Measurements from ENCODE around the gene LAMC2.

The LAMC2 gene

DNA sequence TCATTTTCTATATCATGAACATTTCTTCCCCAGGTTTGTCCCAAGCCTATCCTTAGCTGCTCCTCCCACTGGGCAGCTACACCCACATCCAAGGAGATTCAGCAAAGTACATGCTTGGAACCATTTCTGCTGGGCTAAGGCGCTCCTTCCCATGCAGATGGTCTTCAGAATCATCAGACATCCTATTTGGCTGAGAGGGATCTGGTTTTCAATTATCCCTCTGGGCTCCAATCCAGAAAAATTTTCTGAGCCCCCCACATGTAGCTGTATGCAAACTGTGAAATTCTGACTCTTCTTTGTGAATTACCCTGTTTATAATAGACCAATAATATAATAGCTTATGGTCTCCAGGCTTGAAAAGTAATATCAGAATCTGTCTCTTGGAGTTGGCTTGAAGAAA, 99.2 kb downstream of the LAMC2 start:
- Histone ChIP-seq H3K4me1 (ENCODE audit: insufficient read depth, poor library complexity, severe bottlenecking) (peaks cover 13% of the 10 kb centered on the region), H3K9me3 (ENCODE audit: severe bottlenecking) (no peaks in the 10 kb centered on the region), H3K27ac (ENCODE audit: poor library complexity, severe bottlenecking) (no peak overlapping the region), H3K4me3 (ENCODE audit: severe bottlenecking) (no peak overlapping the region), H3K36me3 (ENCODE audit: low read depth) (no peaks in the 10 kb centered on the region), H3K27me3 (ENCODE audit: insufficient read depth, poor library complexity, severe bottlenecking) (no peaks in the 10 kb centered on the region)
- no peak for ATAC-seq (ENCODE audit: low read depth)
- no peak for DNase-seq (ENCODE audit: low spot score)
- no peak for TF ChIP-seq CTCF (IDR thresholded peaks at IDR 0.05; ENCODE audit: poor library complexity, severe bottlenecking)

- H3K27me3 ChIP-seq (ENCODE audit: insufficient read depth, poor library complexity, severe bottlenecking): no peaks in the 10 kb centered on the region
- no peak for ATAC-seq (ENCODE audit: low read depth)
- no peaks in the 10 kb centered on the region for H3K9me3 ChIP-seq (ENCODE audit: severe bottlenecking)
- peaks cover 11% of the 10 kb centered on the region for H3K4me1 ChIP-seq (ENCODE audit: insufficient read depth, poor library complexity, severe bottlenecking)
- TF ChIP-seq CTCF (IDR thresholded peaks at IDR 0.05; ENCODE audit: poor library complexity, severe bottlenecking): no peak
- no peaks in the 10 kb centered on the region for H3K36me3 ChIP-seq (ENCODE audit: low read depth)
- H3K4me3 ChIP-seq (ENCODE audit: severe bottlenecking): no peak overlapping the region
- no peak for DNase-seq (ENCODE audit: low spot score)
- H3K27ac ChIP-seq (ENCODE audit: poor library complexity, severe bottlenecking): no peak overlapping the region
Measured at GRCh38 chr1:183285746-183286145, 99.7 kb downstream of the LAMC2 start.

DNA sequence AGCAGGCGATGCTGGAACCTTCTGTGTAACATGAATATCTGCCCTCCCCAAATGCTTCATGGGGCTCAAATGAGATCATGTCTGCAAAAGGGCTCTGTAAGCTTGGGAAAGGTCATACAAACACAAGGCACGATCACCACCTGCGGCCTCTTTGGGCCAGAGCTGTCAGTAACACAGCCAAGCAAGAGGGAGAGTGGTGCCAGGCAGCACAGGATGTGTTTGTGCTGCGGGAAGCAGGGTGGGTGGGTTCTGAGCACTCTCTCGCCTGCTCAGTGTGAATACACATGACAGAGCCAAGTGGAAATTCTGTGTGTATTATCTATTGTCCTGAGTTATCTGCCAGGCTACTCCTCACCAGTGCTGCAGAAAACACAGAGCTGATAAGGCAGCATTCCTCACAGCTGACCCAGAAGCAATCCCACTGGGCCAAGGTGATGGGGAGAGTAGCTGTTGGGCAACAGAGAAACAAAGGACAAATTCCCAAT, 101.2 kb downstream of the LAMC2 start:
- no peak for ATAC-seq (ENCODE audit: low read depth)
- Histone ChIP-seq H3K4me1 (ENCODE audit: insufficient read depth, poor library complexity, severe bottlenecking) (peaks cover 8% of the 10 kb centered on the region), H3K9me3 (ENCODE audit: severe bottlenecking) (no peaks in the 10 kb centered on the region), H3K27ac (ENCODE audit: poor library complexity, severe bottlenecking) (no peak overlapping the region), H3K27me3 (ENCODE audit: insufficient read depth, poor library complexity, severe bottlenecking) (no peaks in the 10 kb centered on the region), H3K4me3 (ENCODE audit: severe bottlenecking) (no peak overlapping the region), H3K36me3 (ENCODE audit: low read depth) (no peaks in the 10 kb centered on the region)
- no peak for DNase-seq (ENCODE audit: low spot score)
- TF ChIP-seq CTCF (IDR thresholded peaks at IDR 0.05; ENCODE audit: poor library complexity, severe bottlenecking): no peak

DNA sequence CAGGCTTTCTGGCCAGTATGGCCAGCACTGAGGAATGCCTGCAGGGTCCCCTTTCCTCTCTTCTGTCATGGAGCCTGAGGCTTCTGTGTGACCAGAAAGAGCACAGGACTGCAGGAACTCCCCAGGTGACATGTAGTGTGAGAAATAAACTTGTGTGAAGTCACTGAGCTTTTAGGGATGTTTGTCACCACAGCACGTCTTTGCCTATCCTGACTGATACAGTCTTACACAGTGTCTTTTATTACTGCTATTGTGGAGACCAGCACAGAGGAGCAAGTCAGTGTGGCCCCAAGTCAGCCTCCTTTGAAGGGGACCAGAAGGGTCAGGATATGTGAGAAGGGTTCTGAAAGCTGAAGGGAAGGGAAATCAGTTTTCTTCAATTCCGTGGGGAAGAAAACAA, 102.5 kb downstream of the LAMC2 start:
- no peaks in the 10 kb centered on the region for H3K27me3 ChIP-seq (ENCODE audit: insufficient read depth, poor library complexity, severe bottlenecking)

More for the DNA sequence above, 102.5 kb downstream of the LAMC2 start:
- peaks cover under 1% of the 10 kb centered on the region for H3K4me1 ChIP-seq (ENCODE audit: insufficient read depth, poor library complexity, severe bottlenecking)
- no peak for DNase-seq (ENCODE audit: low spot score)
- ATAC-seq (ENCODE audit: low read depth): no peak
- H3K9me3 ChIP-seq (ENCODE audit: severe bottlenecking): no peaks in the 10 kb centered on the region
- H3K27ac ChIP-seq (ENCODE audit: poor library complexity, severe bottlenecking): no peak overlapping the region
- TF ChIP-seq CTCF (IDR thresholded peaks at IDR 0.05; ENCODE audit: poor library complexity, severe bottlenecking): no peak
- H3K36me3 ChIP-seq (ENCODE audit: low read depth): no peaks in the 10 kb centered on the region
- H3K4me3 ChIP-seq (ENCODE audit: severe bottlenecking): no peak overlapping the region

Data from RWPE2 (cell line).